ENCODE data around the gene MED29.

- TF ChIP-seq ZNF274 (IDR thresholded peaks at IDR 0.05; ENCODE audit: low read depth, low read length) = no peak
- no peak for TF ChIP-seq YY1 (IDR thresholded peaks at IDR 0.05; ENCODE audit: insufficient read depth, insufficient read length)
Observed at GRCh38 chr19:39415111-39416046, 24.2 kb downstream of the MED29 start.
